Osteocyte (in vitro differentiated cells): ENCODE measurements around the gene SLCO3A1. TPM values are rescaled to one million over a fixed set of nuclear protein-coding genes. Genes with fewer than 3 reads are reported as not detected.

ENCODE experiments used
- DNase-seq: peaks from one replicate; pipeline ENCODE4 v3.0.0; 2021; ENCODE audit warnings: mixed read lengths; ENCODE audit not compliant: unreplicated experiment; ENCODE audit errors: extremely low spot score
- H3K27ac Mint-ChIP-seq: one replicate; pipeline ENCODE4 v1.8.0; 2021; ENCODE audit warnings: mild to moderate bottlenecking, mixed read lengths; ENCODE audit not compliant: unreplicated experiment
- H3K27me3 Mint-ChIP-seq: one replicate; pipeline ENCODE4 v1.8.0; 2021; ENCODE audit warnings: mixed read lengths; ENCODE audit not compliant: unreplicated experiment
- H3K36me3 Mint-ChIP-seq: one replicate; pipeline ENCODE4 v1.8.0; 2021; ENCODE audit warnings: mixed read lengths; ENCODE audit not compliant: unreplicated experiment
- H3K4me1 Mint-ChIP-seq: one replicate; pipeline ENCODE4 v1.8.0; 2021; ENCODE audit warnings: mixed read lengths; ENCODE audit not compliant: unreplicated experiment
- H3K4me3 Mint-ChIP-seq: one replicate; pipeline ENCODE4 v1.8.0; 2021; ENCODE audit warnings: mild to moderate bottlenecking, moderate library complexity, mixed read lengths; ENCODE audit not compliant: unreplicated experiment
- H3K9me3 Mint-ChIP-seq: one replicate; pipeline ENCODE4 v1.8.0; 2021; ENCODE audit warnings: mixed read lengths; ENCODE audit not compliant: unreplicated experiment
- CTCF ChIP-seq: fragments of 200-600 bp; sonication (generic); IDR thresholded peaks from 2 replicates; pipeline ENCODE4 v1.5.0; 2021; ENCODE audit warnings: antibody characterized with exemption, mild to moderate bottlenecking, moderate library complexity
- total RNA-seq: library from RNA; stranded (reverse); gene quantifications from 2 replicates; pipeline ENCODE4 v1.2.1, GENCODE V29; 2021

SLCO3A1 gene
- total RNA-seq, 1 donor from 2014 or later = 1.3 TPM

- TF ChIP-seq CTCF = no peak
- DNase-seq = no peak
- Mint-ChIP-seq H3K4me1 (no peaks in the 10 kb centered on the region), H3K27me3 (no peaks in the 10 kb centered on the region), H3K9me3 (no peaks in the 10 kb centered on the region), H3K4me3 (no peak overlapping the region), H3K27ac (no peak overlapping the region), H3K36me3 (no peaks in the 10 kb centered on the region)
Measured at GRCh38 chr15:92047900-92048299, 194.4 kb downstream of the SLCO3A1 start.

DNA sequence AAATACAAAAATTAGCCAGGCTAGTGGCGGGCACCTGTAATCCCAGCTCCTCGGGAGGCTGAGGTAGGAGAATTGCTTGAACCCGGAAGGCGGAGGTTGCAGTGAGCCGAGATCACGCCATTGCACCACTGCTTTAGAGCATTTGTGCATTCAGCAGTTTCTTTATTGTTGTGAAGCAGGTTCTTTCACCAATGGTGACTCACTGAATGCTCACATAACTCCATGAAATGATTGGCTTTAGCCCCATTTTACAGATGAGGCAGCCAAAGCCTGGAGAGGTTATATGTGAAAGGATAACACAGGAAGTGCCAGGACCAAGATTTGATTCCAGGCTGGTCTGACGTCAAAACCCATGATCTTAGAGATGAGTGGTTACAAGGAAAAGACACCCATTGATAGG, 195.2 kb downstream of the SLCO3A1 start:
- DNase-seq = no peak
- H3K27ac Mint-ChIP-seq = no peak overlapping the region
- no peak for TF ChIP-seq CTCF
- H3K27me3 Mint-ChIP-seq = no peaks in the 10 kb centered on the region
- H3K4me3 Mint-ChIP-seq = no peak overlapping the region
- no peaks in the 10 kb centered on the region for H3K36me3 Mint-ChIP-seq
- H3K9me3 Mint-ChIP-seq = no peaks in the 10 kb centered on the region
- H3K4me1 Mint-ChIP-seq = no peaks in the 10 kb centered on the region

DNA sequence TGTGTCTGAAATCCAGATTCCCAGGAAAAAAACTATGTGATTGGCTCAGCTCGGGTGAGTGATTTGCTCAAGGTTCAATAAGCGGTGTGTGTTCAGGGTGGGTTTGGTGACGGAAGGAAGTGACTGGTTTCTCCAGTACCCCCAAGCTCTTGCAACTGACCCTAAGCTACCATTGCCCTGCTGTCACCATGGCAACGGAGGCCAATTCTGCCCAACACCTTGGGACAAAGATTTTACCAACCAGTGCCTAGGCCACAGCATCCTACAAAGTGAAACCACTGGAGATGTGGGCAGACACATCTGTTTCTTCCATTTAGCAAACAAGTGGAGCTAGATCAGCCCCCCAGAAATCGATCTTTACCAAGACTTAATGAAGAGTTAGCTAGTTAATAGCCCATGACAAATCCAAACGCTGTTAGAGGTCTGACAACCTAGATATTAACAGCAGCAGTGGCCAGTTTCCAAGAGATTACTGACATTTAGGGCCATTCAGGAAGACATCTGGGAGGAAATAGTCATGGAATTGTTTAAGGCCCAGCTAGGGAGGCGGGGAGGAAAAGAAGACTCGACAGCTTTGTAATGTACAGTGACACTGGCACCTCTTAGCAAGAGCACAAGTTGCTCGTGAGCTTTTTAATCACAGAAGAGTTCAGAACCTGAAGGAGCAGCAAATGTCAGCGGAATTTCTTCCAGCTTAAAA, 195.9 kb downstream of the SLCO3A1 start:
- Mint-ChIP-seq H3K27ac (no peak overlapping the region), H3K36me3 (no peaks in the 10 kb centered on the region), H3K4me3 (no peak overlapping the region), H3K9me3 (no peaks in the 10 kb centered on the region), H3K27me3 (no peaks in the 10 kb centered on the region), H3K4me1 (no peaks in the 10 kb centered on the region)
- TF ChIP-seq CTCF = no peak
- DNase-seq = no peak

GRCh38 chr15:92050220-92050898, 196.9 kb downstream of the SLCO3A1 start:
- Mint-ChIP-seq H3K9me3 (no peaks in the 10 kb centered on the region), H3K27me3 (peaks cover under 1% of the 10 kb centered on the region), H3K4me1 (no peaks in the 10 kb centered on the region), H3K36me3 (no peaks in the 10 kb centered on the region), H3K4me3 (no peak overlapping the region), H3K27ac (no peak overlapping the region)
- TF ChIP-seq CTCF = no peak
- DNase-seq = no peak

GRCh38 chr15:92051716-92052115, 198.2 kb downstream of the SLCO3A1 start:
- DNase-seq = no peak
- no peaks in the 10 kb centered on the region for H3K36me3 Mint-ChIP-seq
- H3K9me3 Mint-ChIP-seq = no peaks in the 10 kb centered on the region
- no peaks in the 10 kb centered on the region for H3K4me1 Mint-ChIP-seq
- H3K27ac Mint-ChIP-seq = no peak overlapping the region
- H3K4me3 Mint-ChIP-seq = no peak overlapping the region
- no peak for TF ChIP-seq CTCF
- H3K27me3 Mint-ChIP-seq = peaks cover 12% of the 10 kb centered on the region
